Activated CD4-positive, alpha-beta T cell treated with anti-CD3 and anti-CD28 coated beads for 48 hours (primary cell): Measurements from ENCODE around the gene PEX3.
A peak's percentile ranks its signal among the peaks of the same experiment; 100 is the strongest.
"Not testable (repeated sequence)": the region's sequence is repeated elsewhere in the genome, so short reads cannot be mapped to it uniquely, and the experiment has no call there.

ENCODE experiments used
- DNase-seq: peaks from one replicate; pipeline ENCODE4 v3.0.0-alpha.2; 2020

PEX3 gene

DNA sequence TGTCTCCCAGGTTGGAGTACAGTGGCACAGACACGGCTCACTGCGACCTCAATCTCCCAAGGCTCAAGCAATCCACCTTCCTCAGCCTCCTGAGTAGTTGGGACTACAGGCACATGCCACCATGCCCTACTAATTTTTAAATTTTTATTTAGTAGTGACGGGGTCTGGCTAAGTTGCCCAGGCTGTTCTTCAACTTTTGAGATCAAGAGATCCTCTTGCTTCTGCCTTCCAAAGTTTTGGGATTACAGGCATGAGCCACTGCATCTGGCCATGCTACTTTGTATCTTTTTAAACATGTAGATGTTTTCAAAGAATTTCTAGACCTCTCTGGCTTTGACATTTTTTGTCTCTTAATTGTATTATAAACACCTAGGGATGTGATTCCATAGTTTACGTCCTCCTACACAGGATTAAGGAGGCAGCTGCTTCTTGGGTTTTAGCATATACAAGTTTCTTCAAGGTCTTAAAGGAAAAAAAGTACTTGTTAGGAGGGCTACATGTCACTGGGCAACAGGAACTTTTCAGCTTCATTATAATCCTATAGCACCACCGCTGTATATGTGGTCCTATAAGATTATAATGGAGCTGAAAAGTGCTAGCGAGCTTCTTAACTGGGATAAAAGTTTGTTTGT lies 1.4 kb upstream of the PEX3 start:
- DNase-seq, result no peak

DNA sequence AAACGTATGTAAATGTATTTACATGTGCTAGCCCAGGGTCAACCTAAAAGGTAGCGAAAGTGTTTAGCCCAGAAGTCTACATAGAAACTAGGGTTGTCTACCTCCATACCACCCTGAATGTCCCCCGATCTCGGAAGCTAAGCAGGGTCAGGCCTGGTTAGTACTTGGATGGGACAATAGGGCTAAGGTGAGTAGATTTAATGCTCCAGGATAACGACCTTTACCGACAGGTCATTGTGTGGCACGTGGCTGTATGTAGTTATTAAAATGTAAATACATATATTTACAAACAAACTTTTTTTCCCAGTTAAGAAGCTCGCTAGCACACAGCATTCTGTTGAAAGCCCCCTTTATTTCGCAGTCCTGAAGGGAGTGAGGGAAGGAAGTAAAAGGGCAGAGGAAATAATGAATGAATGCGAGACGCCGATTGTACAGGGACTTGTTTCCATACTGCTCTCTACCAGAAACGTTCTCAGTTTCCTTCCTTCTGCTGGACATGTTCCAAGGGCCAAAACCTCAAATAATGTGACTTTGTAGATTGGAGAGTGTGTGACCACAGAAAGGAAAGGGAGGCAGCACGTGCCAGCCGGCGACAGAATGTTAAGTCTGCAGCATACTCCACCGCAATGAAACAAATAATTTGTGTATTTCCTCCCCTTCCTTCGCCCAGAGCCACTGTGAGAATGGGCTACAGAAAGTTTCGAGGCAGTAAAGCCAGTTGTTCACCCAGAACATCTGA lies 722 bp upstream of the PEX3 start:
- peak; percentile 35 for DNase-seq

- no peak for DNase-seq
Observed at GRCh38 chr6:143451531-143451930, 926 bp downstream of the PEX3 start.

- DNase-seq, result no peak
Observed at GRCh38 chr6:143457563-143458359, 7.2 kb downstream of the PEX3 start.

- no peak for DNase-seq
Observed at GRCh38 chr6:143465546-143465945, 14.9 kb downstream of the PEX3 start.

- DNase-seq, result no peak
Observed at GRCh38 chr6:143468026-143468425, 17.4 kb downstream of the PEX3 start.

- DNase-seq, result not testable (repeated sequence)
Observed at GRCh38 chr6:143468823-143469222, 18.2 kb downstream of the PEX3 start.

GRCh38 chr6:143471822-143472221 lies 21.2 kb downstream of the PEX3 start:
- no peak for DNase-seq

GRCh38 chr6:143476545-143476944 lies 25.9 kb downstream of the PEX3 start:
- DNase-seq, result no peak

GRCh38 chr6:143478479-143479062 lies 28.0 kb downstream of the PEX3 start:
- DNase-seq, result no peak

DNA sequence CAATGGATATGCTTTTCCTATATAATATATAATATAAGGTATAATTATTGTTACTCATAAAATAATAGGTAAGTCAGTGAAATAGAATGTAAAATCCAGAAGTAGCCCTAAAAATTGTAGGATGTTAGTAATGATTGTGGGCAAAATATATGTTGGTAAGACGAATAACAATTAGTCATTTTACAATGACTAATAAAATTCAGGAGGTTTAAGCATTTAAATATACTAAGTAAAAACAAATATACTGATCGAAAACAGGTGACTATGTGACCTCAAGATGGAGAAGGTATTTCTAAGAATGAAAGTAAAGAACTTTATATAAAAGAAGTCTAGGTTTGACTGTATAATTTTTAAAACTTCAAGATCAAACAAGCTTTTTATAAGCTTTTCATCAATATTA lies 32.0 kb downstream of the PEX3 start:
- no peak for DNase-seq

GRCh38 chr6:143485967-143486366 lies 35.4 kb downstream of the PEX3 start:
- no peak for DNase-seq

DNA sequence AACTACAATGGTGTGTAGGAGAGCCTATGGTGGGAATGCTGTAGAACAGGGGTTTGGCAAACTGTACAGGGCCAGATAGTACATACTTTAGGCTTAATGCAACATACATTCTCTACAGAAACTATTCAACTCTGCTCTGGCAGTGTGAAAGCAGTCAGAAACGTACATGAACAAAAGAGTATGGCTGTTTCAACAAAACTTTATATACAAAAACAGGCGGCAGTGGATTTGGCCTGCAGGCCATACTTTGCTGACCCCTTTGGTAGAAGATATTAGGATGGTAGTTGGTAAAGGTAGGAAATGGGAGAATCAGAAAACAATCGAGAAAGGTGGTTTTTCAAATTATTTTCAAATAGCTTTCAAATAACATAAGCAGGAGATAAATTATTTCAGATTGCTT lies 36.1 kb downstream of the PEX3 start:
- DNase-seq, result no peak

- no peak for DNase-seq
Observed at GRCh38 chr6:143490244-143490643, 39.6 kb downstream of the PEX3 start.

DNA sequence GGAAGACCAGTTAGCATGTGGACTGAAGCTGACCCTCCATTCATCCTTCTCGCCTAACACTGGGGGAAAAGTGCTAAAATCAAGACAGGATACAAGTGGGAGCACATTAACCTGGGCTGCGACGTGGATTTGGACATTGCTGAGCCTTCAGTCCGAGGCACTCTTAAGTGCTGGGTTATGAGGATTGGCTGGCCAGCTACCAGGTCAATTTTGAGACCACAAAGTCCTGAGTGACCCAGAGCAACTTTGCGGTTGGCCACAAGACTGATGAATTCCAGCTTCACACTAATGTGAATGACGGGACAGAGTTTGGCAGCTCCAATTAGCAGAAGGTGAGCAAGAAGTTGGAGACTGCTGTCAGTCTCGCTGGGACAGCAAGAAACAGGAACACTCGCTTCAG lies 40.2 kb downstream of the PEX3 start:
- no peak for DNase-seq

DNA sequence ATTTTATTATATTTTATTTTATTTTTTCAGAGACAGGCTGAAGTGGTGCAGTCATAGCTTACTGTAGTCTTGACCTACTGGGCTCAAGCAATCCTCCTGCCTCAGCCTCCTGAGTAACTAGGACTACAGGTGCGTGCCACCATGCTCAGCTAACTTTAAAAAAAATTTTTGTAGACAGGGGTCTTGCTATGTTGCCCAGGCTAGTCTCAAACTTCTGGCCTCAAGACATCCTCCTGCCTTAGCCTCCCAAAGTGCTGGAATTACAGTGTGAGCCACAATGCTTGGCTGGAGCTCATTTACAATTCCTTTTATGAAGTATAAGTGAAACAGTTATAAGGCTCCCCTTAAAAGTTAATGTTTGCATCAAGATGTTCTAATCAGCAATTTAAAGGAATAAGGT lies 46.4 kb downstream of the PEX3 start:
- no peak for DNase-seq

DNA sequence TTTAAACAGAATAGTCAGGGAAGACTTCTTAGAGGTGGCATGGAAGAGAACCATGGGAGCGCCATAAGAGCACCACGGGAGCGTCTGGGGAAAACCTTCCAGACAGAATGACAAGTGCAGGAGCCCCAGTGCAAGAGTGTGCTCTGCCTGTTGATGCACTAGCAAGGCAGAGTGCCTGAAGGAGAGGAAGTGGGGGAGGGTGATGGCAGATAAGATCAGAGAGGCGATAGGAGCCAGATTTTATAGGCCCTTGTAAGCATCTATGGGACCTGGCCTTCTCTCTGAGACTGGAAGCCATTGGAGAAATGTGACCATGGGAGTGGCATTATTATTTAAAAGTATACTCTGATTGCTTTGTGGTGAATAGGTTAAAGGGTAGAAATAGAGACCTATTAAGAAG lies 47.8 kb downstream of the PEX3 start:
- no peak for DNase-seq

DNA sequence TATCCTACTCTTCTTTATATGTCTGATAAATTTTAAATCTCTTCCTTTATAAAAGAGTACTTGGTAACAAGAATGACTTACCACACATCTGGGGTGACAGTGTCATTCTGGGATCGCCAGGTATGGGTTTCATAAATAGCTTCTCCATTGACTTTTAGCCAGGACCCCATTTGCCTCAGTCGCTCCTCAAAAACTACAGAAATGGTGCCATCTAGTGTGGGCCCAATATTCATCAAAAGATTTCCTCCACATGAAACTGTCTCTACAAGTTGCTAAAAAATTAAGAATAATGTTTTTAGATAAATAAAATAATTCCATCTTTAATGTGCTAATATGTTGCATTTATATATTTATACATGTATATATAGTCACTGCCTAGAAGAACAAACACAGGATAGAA lies 51.2 kb downstream of the PEX3 start:
- DNase-seq, result no peak

DNA sequence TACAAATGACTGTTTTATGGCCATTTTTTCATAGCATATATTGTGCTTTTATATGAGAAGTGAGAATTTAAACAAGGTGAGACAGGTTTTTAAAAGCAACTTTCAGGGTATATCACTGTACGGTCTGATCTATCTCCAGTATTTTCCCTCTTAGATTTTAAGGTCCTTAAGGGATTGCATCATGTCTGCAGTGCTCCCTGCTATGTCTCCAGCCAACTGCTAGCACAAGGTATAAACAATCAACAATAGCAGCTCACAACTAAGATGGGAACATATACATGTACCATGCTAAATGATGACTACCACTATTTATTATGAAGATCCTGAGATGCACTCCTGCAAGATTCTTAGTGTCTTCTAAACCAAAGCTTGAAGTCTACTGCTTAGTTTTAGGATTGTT lies 53.8 kb downstream of the PEX3 start:
- DNase-seq, result no peak

GRCh38 chr6:143505111-143505510 lies 54.5 kb downstream of the PEX3 start:
- DNase-seq, result no peak

- DNase-seq, result no peak
Observed at GRCh38 chr6:143505537-143505936, 54.9 kb downstream of the PEX3 start.

- no peak for DNase-seq
Observed at GRCh38 chr6:143506199-143506598, 55.6 kb downstream of the PEX3 start.

DNA sequence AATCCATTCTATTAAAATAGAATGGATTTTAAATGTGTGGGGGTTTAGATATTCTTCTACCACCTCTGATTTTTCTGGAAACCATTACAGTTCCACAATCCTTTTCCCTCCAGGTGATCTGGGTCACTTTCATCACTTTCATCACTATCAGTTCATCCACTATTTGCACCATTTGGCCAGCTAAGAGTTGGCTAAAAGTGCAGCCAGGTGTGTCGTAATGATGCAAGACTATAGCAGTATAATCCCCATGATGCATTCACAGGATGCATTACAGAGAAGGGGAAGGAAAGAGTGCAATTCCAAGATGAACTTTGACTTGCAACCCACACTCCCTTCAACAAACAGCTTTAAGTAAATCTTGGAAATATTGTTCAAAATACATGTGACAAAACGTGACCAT lies 56.0 kb downstream of the PEX3 start:
- no peak for DNase-seq
